ENCODE results near the gene TMEM273. TPM values are rescaled to one million over a fixed set of nuclear protein-coding genes. Genes with fewer than 3 reads are reported as not detected.

Gene TMEM273
- polyA plus RNA-seq, 1 donor (not counting 4 experiments of a cell fraction or from before 2014, with no cell fraction given), result not detected

DNA sequence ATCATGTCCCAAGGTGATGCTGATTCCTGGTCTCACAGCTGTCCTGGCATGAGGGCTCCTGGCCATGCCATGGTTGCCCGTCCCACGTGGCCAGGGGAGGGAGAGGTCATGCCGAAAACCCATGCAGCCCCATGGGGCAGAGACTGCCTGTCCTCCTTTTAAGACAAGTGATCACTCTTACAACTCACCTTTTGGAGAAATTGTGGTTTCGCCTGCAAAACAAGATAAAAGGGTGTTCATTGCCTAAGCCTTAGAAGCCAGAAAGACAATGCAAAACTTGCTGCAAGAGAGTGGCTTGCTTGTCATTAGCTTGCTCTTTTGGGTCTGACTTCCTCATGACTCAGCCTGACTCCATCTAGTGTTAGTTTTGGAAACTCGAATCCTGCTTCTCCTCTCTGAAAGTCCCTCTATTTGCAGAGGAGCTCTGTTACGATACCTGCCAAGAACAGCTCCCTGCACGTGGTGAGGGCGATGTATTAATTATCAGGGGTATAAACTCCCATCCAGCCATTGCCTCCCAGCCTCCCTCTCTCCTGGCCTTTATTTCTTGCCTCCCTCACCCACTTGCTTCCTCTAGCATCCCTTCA is 26.7 kb downstream of the TMEM273 start:
- no peaks in the 10 kb centered on the region for H3K27me3 ChIP-seq (ENCODE audit: control insufficient read depth, extremely low read depth, insufficient read depth, low read length)
- H4K20me1 ChIP-seq (ENCODE audit: control insufficient read depth, extremely low read depth, insufficient read depth, low read length), result no peaks in the 10 kb centered on the region
- H3K4me2 ChIP-seq (ENCODE audit: control insufficient read depth, extremely low read depth, insufficient read depth, low read depth, low read length), result no peak overlapping the region
- TF ChIP-seq CTCF (optimal IDR thresholded peaks at IDR 0.05 in 1 of 3, IDR thresholded peaks at IDR 0.05 in 1 of 3, conservative IDR thresholded peaks at IDR 0.05 in 1 of 3; ENCODE audit: extremely low read depth in 1 of 3, insufficient read depth in 2 of 3, low read length in 3 of 3) (peak; percentile 25 to 54 (median 48)), EZH2 (IDR thresholded peaks at IDR 0.05; ENCODE audit: low read length) (no peak)
- no peaks in the 10 kb centered on the region for H3K9me1 ChIP-seq (ENCODE audit: control insufficient read depth, extremely low read depth, insufficient read depth, low read length)
- no peaks in the 10 kb centered on the region for H3K9me3 ChIP-seq (ENCODE audit: control insufficient read depth, low read depth, low read length)
- no peak overlapping the region for H2AFZ ChIP-seq (ENCODE audit: control insufficient read depth, low read length)
- H3K9ac ChIP-seq (ENCODE audit: control insufficient read depth, extremely low read depth, insufficient read depth, low read length), result no peak overlapping the region
- dilution Hi-C loops (cut with MboI; ENCODE audit: extremely low pct_ligation_motif_present, low sequenced_read_pairs), result no loop called here
- H3K36me3 ChIP-seq (ENCODE audit: control insufficient read depth in 2 of 2, extremely low read depth in 1 of 2, insufficient read depth in 2 of 2, low read length in 2 of 2), result no peaks in the 10 kb centered on the region
- DNase-seq (ENCODE audit: low read depth, low spot score) (no peak), FAIRE-seq (peak; percentile 36)
- H3K79me2 ChIP-seq (ENCODE audit: control insufficient read depth, insufficient read depth, low read length), result no peaks in the 10 kb centered on the region
- H3K4me3 ChIP-seq (ENCODE audit: control insufficient read depth in 2 of 3, extremely low read depth in 1 of 3, insufficient read depth in 2 of 3, low read depth in 1 of 3, low read length in 3 of 3), result no peak overlapping the region
- no peaks in the 10 kb centered on the region for H3K4me1 ChIP-seq (ENCODE audit: control insufficient read depth, extremely low read depth, insufficient read depth, low read length)
- H3K27ac ChIP-seq (ENCODE audit: control insufficient read depth, insufficient read depth, low read length), result no peak overlapping the region

- Histone ChIP-seq H3K9ac (ENCODE audit: control insufficient read depth, extremely low read depth, insufficient read depth, low read length) (no peak overlapping the region), H3K4me1 (ENCODE audit: control insufficient read depth, extremely low read depth, insufficient read depth, low read length) (no peaks in the 10 kb centered on the region), H3K27me3 (ENCODE audit: control insufficient read depth, extremely low read depth, insufficient read depth, low read length) (no peaks in the 10 kb centered on the region), H3K36me3 (ENCODE audit: control insufficient read depth in 2 of 2, extremely low read depth in 1 of 2, insufficient read depth in 2 of 2, low read length in 2 of 2) (no peaks in the 10 kb centered on the region), H3K27ac (ENCODE audit: control insufficient read depth, insufficient read depth, low read length) (no peak overlapping the region), H3K9me3 (ENCODE audit: control insufficient read depth, low read depth, low read length) (no peaks in the 10 kb centered on the region), H2AFZ (ENCODE audit: control insufficient read depth, low read length) (no peak overlapping the region), H3K9me1 (ENCODE audit: control insufficient read depth, extremely low read depth, insufficient read depth, low read length) (no peaks in the 10 kb centered on the region), H3K4me3 (ENCODE audit: control insufficient read depth in 2 of 3, extremely low read depth in 1 of 3, insufficient read depth in 2 of 3, low read depth in 1 of 3, low read length in 3 of 3) (no peak overlapping the region), H3K4me2 (ENCODE audit: control insufficient read depth, extremely low read depth, insufficient read depth, low read depth, low read length) (no peak overlapping the region), H3K79me2 (ENCODE audit: control insufficient read depth, insufficient read depth, low read length) (no peaks in the 10 kb centered on the region), H4K20me1 (ENCODE audit: control insufficient read depth, extremely low read depth, insufficient read depth, low read length) (no peaks in the 10 kb centered on the region)
- DNase-seq (ENCODE audit: low read depth, low spot score) (no peak), FAIRE-seq (no peak)
- dilution Hi-C loops (cut with MboI; ENCODE audit: extremely low pct_ligation_motif_present, low sequenced_read_pairs), result no loop called here
- no peak for TF ChIP-seq EZH2 (IDR thresholded peaks at IDR 0.05; ENCODE audit: low read length)
- no peak for TF ChIP-seq CTCF (optimal IDR thresholded peaks at IDR 0.05 in 1 of 3, IDR thresholded peaks at IDR 0.05 in 1 of 3, conservative IDR thresholded peaks at IDR 0.05 in 1 of 3; ENCODE audit: extremely low read depth in 1 of 3, insufficient read depth in 2 of 3, low read length in 3 of 3)
Observed at GRCh38 chr10:49160814-49161213, 27.4 kb downstream of the TMEM273 start.

Measured in keratinocyte (primary cell).